GM12873 (cell line): ENCODE data around the gene AADACL4.

ENCODE experiments used
- CTCF ChIP-seq: IDR thresholded peaks from 2 replicates; pipeline ENCODE4 v1.5.1; 2012; ENCODE audit warnings: low read depth, mild to moderate bottlenecking, moderate library complexity, low read length, control low read depth; ENCODE audit not compliant: insufficient read depth; ENCODE audit errors: missing control alignments

The AADACL4 gene

GRCh38 chr1:12643785-12644184 is at the start of gene AADACL4:
AADACL4 (plus strand) TSS chr1:12644085; CDS start chr1:12644547, 462 bp downstream.
- no peak for TF ChIP-seq CTCF

DNA sequence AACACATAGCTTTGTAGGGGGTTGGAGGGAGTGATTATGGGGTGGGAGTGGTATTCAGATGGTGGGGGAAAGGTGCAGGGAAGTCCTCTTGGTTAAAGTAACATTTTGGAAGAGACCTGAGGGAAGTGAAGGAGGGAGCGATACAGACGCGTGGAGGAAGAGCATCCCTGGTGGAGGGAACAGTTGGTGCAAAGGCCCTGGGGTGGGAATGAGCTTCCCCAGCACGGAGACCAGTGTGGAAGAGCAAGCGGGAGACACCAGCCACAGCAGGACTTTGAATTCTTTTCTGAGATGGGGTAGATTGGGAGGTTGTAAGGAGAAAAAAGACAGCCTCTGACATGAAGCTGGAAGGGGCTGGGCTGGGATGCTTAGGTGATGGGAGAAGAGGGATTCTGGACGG is 49.4 kb upstream of the AADACL4 start:
- no peak for TF ChIP-seq CTCF

DNA sequence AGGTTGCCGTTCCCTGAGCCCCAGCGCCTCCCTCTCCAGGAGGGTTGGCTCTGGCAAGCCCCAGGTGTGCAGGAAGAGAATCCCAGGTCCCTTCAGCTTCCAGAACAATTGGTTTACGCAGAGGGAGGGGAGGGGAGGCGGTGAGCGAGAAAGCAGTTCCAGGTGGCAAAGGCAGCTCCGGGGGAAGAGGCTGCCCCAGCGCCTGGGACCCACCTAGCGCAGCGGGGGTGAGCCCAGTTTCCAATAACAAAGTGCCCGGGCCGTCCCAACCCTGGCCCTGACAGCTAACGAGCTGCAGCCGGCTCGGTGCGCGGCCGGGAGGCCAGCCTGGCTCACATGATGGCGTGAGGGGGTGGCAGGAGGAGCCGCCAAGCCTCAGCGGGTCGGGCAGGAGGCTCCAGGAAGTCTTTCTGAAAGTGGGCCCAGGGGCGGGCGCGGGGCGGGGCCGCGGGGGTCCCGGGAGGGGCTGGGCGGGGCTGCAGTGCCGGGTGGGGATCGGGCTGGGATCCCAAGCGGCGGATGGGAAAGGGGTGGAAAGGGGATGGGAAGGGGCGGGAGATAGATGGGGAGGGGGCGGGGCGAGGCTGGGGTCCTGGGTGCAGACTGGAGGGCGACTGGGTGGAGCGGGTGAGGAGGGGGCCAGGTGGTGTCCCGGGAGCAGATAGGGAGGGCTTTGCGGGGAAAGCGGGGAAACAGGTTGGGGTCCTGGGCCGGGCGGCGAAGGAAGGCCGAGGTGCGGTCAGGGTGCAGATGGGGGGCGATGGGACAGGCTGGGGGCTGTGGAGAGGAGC is 48.7 kb upstream of the AADACL4 start:
- TF ChIP-seq CTCF: no peak

- no peak for TF ChIP-seq CTCF
Measured at GRCh38 chr1:12595757-12596006, 48.2 kb upstream of the AADACL4 start.

DNA sequence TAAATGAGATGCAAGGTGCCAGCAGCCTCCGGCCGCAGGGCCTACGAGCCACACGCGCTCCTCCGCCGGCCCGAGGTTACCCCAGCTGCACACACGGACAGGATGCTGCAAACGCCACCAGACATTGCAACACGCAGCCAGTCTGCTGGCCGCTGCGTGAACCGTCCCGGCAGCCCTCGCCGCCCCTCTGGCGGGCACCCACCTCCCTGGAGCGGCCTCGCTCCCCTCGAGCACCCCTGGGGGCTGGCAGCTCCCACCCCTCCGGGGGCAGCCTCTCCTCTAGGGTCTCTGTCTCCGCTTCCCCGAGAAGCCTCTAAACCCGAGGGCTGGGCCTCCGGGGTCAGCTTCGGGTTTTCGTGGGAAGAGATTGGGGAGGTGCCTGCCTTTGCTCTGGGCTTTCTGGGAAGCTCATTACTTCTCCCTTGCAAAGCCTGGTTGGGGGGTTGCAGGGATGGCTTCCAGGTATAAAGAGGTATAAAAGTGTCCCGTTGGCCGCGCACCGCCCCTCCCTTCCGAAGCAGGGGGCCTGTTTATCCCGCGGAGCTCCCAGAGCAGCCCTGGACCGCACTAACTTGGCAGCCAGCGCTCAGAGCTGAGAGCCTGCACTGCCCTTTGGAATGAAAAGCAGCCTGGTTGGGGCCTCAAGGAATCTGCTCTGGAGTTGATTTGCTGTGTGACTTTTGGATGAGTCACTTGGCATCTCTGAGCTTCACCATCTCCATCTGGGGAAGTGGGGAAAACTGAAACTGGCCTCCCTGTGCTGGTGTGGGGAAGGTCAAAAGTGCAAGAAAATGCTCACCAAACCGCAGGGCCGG is 47.7 kb upstream of the AADACL4 start:
- no peak for TF ChIP-seq CTCF

- TF ChIP-seq CTCF: no peak
Measured at GRCh38 chr1:12597792-12598191, 46.1 kb upstream of the AADACL4 start.

DNA sequence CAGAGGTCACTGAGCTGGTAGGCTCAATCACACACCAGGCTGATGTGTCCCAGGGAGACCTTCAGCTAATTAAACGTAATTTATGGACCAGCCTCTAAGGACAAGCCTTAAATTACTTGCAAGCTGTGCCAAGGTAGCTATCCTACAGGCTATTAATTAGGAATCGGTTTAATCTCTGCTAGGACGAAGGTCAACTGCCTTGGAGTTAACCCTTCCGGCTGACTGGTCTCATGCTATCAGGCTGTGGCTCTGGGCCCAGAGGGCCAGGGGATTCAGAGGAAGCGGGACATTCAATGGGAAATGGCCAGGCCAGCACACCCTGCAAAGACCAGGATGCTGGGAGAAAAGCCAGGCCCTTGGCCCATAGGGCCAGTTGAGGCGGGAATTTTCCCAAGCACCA is 44.9 kb upstream of the AADACL4 start:
- TF ChIP-seq CTCF: no peak
